Neural cell (in vitro differentiated cells): ENCODE data around the gene ZNF615. TPM values are rescaled to one million over a fixed set of nuclear protein-coding genes. Genes with fewer than 3 reads are reported as not detected.
A peak's percentile ranks its signal among the peaks of the same experiment; 100 is the strongest.
"Not testable (repeated sequence)": the region's sequence is repeated elsewhere in the genome, so short reads cannot be mapped to it uniquely, and the experiment has no call there.

ENCODE experiments used
- H2AFZ ChIP-seq: fragments of 200-600, 300-800 bp; sonication (generic), shearing (Covaris generic); 2 replicates; pipeline ENCODE4 v1.6.0; 2014; ENCODE audit warnings: low read depth, mild to moderate bottlenecking, antibody characterized with exemption, low read length, moderate library complexity
- H3F3A ChIP-seq: fragments of 200-600 bp; shearing (Covaris generic); 2 replicates; pipeline ENCODE4 v1.6.1; 2016; ENCODE audit warnings: mild to moderate bottlenecking, moderate library complexity, mixed read lengths, antibody characterized with exemption, low read length; ENCODE audit not compliant: insufficient read depth, poor library complexity, severe bottlenecking
- H3K27ac ChIP-seq: fragments of 200-600, 300-800 bp; sonication (generic), shearing (Covaris generic); 2 replicates; pipeline ENCODE4 v1.5.1; 2014; ENCODE audit warnings: mild to moderate bottlenecking, low read length, moderate library complexity
- H3K27me3 ChIP-seq: fragments of 300-800, 200-600 bp; sonication (generic), shearing (Covaris generic); 2 replicates; pipeline ENCODE4 v1.6.0; 2014; ENCODE audit warnings: mild to moderate bottlenecking, low read depth, low read length, moderate library complexity; ENCODE audit not compliant: insufficient read depth
- H3K36me3 ChIP-seq: fragments of 300-800, 200-600 bp; sonication (generic), shearing (Covaris generic); 2 replicates; pipeline ENCODE4 v1.5.1; 2014; ENCODE audit warnings: mild to moderate bottlenecking, antibody characterized with exemption, low read length, moderate library complexity; ENCODE audit not compliant: insufficient read depth
- H3K4me2 ChIP-seq: fragments of 300-800, 200-600 bp; sonication (generic), shearing (Covaris generic); 2 replicates; pipeline ENCODE4 v1.6.0; 2014; ENCODE audit warnings: mild to moderate bottlenecking, low read length
- H3K4me3 ChIP-seq: fragments of 300-800, 200-600 bp; sonication (generic), shearing (Covaris generic); 2 replicates; pipeline ENCODE4 v1.5.1; 2014; ENCODE audit warnings: mild to moderate bottlenecking, low read length, moderate library complexity
- H3K79me2 ChIP-seq: fragments of 200-600 bp; shearing (Covaris generic); replicated peaks from 2 replicates; pipeline ENCODE4 v1.6.0; 2014; ENCODE audit warnings: mild to moderate bottlenecking, low read length, moderate library complexity; ENCODE audit not compliant: insufficient read depth
- H3K9ac ChIP-seq: fragments of 300-800, 200-600 bp; sonication (generic), shearing (Covaris generic); 2 replicates; pipeline ENCODE4 v1.6.1; 2016; ENCODE audit warnings: mild to moderate bottlenecking, low read length, mixed read lengths
- H3K9me2 ChIP-seq: fragments of 200-600 bp; shearing (Covaris generic); 2 replicates; pipeline ENCODE4 v1.6.1; 2016; ENCODE audit warnings: mild to moderate bottlenecking, low read length, mixed read lengths; ENCODE audit not compliant: insufficient read depth
- H3K9me3 ChIP-seq: fragments of 200-600, 300-800 bp; sonication (generic), shearing (Covaris generic); 2 replicates; pipeline ENCODE4 v1.6.1; 2016; ENCODE audit warnings: mild to moderate bottlenecking, mixed run types, low read length, moderate library complexity, mixed read lengths
- H4K20me1 ChIP-seq: fragments of 200-600 bp; shearing (Covaris generic); 2 replicates; pipeline ENCODE4 v1.6.1; 2016; ENCODE audit warnings: mild to moderate bottlenecking, mixed run types; ENCODE audit not compliant: insufficient read depth
- EP300 ChIP-seq: fragments of 450-650 bp; conservative IDR thresholded peaks from 2 replicates; pipeline ENCODE4 v1.6.1; 2014; ENCODE audit warnings: antibody characterized with exemption, mild to moderate bottlenecking, moderate library complexity; ENCODE audit not compliant: poor library complexity, severe bottlenecking
- EZH2 ChIP-seq: fragments of 200-600, 300-800 bp; shearing (Covaris generic), sonication (generic); IDR thresholded peaks from 2 replicates; pipeline ENCODE4 v1.6.1; 2014; ENCODE audit warnings: antibody characterized with exemption, low read length, borderline replicate concordance, mild to moderate bottlenecking; ENCODE audit not compliant: insufficient read depth, poor library complexity, severe bottlenecking
- MXI1 ChIP-seq: fragments of 450-650 bp; conservative IDR thresholded peaks from 2 replicates; pipeline ENCODE4 v1.6.1; 2014; ENCODE audit warnings: antibody characterized with exemption, mild to moderate bottlenecking; ENCODE audit not compliant: poor library complexity, severe bottlenecking
- POLR2AphosphoS5 ChIP-seq: IDR thresholded peaks from 2 replicates; pipeline ENCODE4 v1.6.1; 2012
- RAD21 ChIP-seq: fragments of 450-650 bp; conservative IDR thresholded peaks from 2 replicates; pipeline ENCODE4 v1.6.1; 2014; ENCODE audit warnings: antibody characterized with exemption, mild to moderate bottlenecking, moderate library complexity
- SMC3 ChIP-seq: fragments of 450-650 bp; conservative IDR thresholded peaks from 2 replicates; pipeline ENCODE4 v1.6.1; 2014; ENCODE audit warnings: antibody characterized with exemption, mild to moderate bottlenecking, moderate library complexity; ENCODE audit not compliant: poor library complexity
- TAF1 ChIP-seq: IDR thresholded peaks from 2 replicates; pipeline ENCODE4 v1.6.1; 2012; ENCODE audit warnings: low read depth
- polyA plus RNA-seq: library from polyadenylated mRNA; depleted of rRNA; stranded (reverse); fragments of >200 nt; gene quantifications from 2 replicates; pipeline ENCODE4 v1.2.3, GENCODE V29; 2014
- TF ChIP-seq, protein P1 (sequence below): IDR thresholded peaks from 2 replicates; pipeline ENCODE4 v1.6.1; 2012; ENCODE audit warnings: borderline replicate concordance
- TF ChIP-seq, protein P2 (sequence below): fragments of 450-650 bp; IDR thresholded peaks from 2 replicates; pipeline ENCODE4 v1.5.1; 2014; ENCODE audit warnings: antibody characterized with exemption, mild to moderate bottlenecking, moderate library complexity; ENCODE audit not compliant: poor library complexity, severe bottlenecking

The ZNF615 gene
- polyA plus RNA-seq, 1 donor from 2014 or later = 16.3 TPM

DNA sequence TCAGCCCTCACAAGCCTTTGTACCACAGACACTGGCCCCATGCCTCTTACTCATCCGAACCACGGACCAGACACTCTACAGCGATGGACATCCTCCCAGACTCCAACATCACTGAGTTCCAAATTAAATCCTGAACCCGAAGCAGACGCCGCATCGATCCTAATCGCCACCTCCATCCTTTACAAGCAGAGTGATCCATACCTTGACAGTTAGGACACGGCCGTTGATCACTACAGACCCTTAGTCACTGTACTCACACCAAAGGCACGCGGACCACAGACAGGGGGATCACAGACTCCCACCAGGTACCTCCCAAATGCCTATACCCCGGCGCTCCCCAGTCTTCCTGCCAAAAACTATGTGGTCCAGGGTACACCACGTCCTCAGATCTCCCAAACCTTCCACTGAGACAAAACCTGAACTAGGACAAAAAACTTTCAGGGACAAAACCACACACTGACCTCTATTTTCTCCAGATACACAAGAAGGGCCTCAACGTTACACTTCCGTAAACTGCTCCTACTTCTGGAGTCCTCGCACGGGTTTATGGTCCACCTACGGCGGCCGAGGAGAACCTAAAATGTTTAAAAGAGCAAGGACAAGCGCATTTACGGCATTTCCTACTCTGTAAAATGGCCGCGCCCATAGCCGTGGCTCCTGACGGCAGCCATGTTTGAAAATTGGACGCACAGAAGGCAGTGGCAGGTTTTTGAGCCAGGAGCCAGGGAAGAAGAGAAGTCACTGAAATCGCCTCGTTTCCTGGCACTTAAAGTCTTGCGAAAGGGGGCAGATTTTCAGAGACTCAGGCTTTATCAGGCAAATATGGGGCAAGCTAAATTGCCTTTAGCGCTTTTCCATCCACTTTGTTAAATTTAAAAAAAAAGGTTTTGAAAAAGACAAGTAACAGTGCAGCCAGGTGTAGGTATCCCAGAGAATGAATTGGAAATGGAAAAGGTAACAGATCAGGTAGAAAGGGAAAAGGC, 21.4 kb downstream of the ZNF615 start, which contains the start of gene ZNF350:
TSS of gene ZNF350 (minus strand) at position 532 of the 983 bp plus-strand sequence. CDS start 12,480 bp downstream, outside the sequence.
- peak within 1 kb of the TSS; percentile 75 for H3K9ac ChIP-seq
- peak; percentile 42 for TF ChIP-seq POLR2AphosphoS5
- TF ChIP-seq SMC3 = peak; percentile 36
- no peak for TF ChIP-seq TAF1
- TF ChIP-seq, protein P1, sequence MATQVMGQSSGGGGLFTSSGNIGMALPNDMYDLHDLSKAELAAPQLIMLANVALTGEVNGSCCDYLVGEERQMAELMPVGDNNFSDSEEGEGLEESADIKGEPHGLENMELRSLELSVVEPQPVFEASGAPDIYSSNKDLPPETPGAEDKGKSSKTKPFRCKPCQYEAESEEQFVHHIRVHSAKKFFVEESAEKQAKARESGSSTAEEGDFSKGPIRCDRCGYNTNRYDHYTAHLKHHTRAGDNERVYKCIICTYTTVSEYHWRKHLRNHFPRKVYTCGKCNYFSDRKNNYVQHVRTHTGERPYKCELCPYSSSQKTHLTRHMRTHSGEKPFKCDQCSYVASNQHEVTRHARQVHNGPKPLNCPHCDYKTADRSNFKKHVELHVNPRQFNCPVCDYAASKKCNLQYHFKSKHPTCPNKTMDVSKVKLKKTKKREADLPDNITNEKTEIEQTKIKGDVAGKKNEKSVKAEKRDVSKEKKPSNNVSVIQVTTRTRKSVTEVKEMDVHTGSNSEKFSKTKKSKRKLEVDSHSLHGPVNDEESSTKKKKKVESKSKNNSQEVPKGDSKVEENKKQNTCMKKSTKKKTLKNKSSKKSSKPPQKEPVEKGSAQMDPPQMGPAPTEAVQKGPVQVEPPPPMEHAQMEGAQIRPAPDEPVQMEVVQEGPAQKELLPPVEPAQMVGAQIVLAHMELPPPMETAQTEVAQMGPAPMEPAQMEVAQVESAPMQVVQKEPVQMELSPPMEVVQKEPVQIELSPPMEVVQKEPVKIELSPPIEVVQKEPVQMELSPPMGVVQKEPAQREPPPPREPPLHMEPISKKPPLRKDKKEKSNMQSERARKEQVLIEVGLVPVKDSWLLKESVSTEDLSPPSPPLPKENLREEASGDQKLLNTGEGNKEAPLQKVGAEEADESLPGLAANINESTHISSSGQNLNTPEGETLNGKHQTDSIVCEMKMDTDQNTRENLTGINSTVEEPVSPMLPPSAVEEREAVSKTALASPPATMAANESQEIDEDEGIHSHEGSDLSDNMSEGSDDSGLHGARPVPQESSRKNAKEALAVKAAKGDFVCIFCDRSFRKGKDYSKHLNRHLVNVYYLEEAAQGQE = no peak
- no peak for TF ChIP-seq EP300
- TF ChIP-seq EZH2 = no peak
- TF ChIP-seq MXI1 = peak; percentile 82
- peak; percentile 17 for TF ChIP-seq RAD21
- TF ChIP-seq, protein P2, sequence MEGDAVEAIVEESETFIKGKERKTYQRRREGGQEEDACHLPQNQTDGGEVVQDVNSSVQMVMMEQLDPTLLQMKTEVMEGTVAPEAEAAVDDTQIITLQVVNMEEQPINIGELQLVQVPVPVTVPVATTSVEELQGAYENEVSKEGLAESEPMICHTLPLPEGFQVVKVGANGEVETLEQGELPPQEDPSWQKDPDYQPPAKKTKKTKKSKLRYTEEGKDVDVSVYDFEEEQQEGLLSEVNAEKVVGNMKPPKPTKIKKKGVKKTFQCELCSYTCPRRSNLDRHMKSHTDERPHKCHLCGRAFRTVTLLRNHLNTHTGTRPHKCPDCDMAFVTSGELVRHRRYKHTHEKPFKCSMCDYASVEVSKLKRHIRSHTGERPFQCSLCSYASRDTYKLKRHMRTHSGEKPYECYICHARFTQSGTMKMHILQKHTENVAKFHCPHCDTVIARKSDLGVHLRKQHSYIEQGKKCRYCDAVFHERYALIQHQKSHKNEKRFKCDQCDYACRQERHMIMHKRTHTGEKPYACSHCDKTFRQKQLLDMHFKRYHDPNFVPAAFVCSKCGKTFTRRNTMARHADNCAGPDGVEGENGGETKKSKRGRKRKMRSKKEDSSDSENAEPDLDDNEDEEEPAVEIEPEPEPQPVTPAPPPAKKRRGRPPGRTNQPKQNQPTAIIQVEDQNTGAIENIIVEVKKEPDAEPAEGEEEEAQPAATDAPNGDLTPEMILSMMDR = peak; percentile 30
- peaks cover 37% of the 10 kb centered on the region for H3K79me2 ChIP-seq
- peak within 1 kb of the TSS; percentile 89 for H2AFZ ChIP-seq
- H3K4me2 ChIP-seq = no peak within 1 kb of the TSS
- no peaks in the 10 kb centered on the region for H3K27me3 ChIP-seq
- H3K9me2 ChIP-seq = no peaks in the 10 kb centered on the region
- peaks cover 6% of the 10 kb centered on the region for H3K36me3 ChIP-seq
- H3K4me3 ChIP-seq = peak within 1 kb of the TSS; percentile 85
- H4K20me1 ChIP-seq = no peaks in the 10 kb centered on the region
- H3K27ac ChIP-seq = peak within 1 kb of the TSS; percentile 34
- H3K9me3 ChIP-seq = peaks cover 10% of the 10 kb centered on the region
- no peaks in the 10 kb centered on the region for H3F3A ChIP-seq

DNA sequence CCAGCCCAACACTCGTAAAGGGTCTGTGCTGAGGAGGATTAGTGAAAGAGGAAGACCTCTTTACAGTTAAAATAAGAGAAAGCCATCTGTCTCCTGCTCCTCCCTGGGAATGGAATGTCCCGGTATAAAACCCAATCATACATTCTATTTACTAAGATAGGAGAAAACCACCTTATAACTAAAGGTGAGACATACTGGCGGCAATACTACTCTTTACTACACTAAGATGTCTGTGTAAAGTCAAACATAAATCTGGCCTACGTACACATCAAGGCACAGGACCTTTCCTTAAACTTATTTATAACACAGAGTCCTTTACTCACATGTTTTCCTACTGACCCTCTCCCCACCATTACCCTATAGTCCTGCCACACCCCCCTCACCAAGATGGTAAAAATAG, 24.6 kb downstream of the ZNF615 start:
- no peak overlapping the region for H2AFZ ChIP-seq
- H3K27me3 ChIP-seq = no peaks in the 10 kb centered on the region
- H3K4me3 ChIP-seq = no peak overlapping the region
- TF ChIP-seq, protein P2 = no peak
- TF ChIP-seq RAD21 (no peak), EP300 (no peak), EZH2 (no peak), SMC3 (no peak), TAF1 (no peak), POLR2AphosphoS5 (no peak)
- no peak overlapping the region for H3K9ac ChIP-seq
- peaks cover 45% of the 10 kb centered on the region for H3K79me2 ChIP-seq
- no peak overlapping the region for H3K4me2 ChIP-seq
- no peaks in the 10 kb centered on the region for H3K9me2 ChIP-seq
- no peak overlapping the region for H3K27ac ChIP-seq
- peaks cover 9% of the 10 kb centered on the region for H3K9me3 ChIP-seq
- H4K20me1 ChIP-seq = no peaks in the 10 kb centered on the region
- no peaks in the 10 kb centered on the region for H3K36me3 ChIP-seq
- no peaks in the 10 kb centered on the region for H3F3A ChIP-seq

DNA sequence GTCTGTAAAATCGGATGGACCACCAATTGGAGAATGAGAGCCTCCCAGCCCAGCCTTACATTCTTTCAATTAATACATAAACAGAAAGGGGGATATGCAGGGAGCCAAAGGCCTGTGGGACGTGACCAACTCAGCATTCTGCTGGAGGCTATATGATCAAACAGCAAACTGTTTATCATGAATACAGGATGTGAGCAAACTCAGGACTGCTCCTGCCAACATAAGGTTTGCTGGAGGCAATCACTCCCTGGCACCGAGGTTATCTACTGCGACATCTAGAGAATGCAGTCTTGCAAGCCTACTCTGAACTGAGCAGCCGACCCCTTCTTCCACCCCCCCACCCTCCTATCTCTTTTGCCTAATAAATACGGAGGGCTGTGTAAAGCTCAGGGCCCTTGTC, 27.1 kb downstream of the ZNF615 start:
- H3F3A ChIP-seq, H2AFZ ChIP-seq, H3K27me3 ChIP-seq, H3K36me3 ChIP-seq, H3K4me2 ChIP-seq, H3K27ac ChIP-seq, H3K4me3 ChIP-seq, H4K20me1 ChIP-seq, H3K9ac ChIP-seq, H3K9me2 ChIP-seq: not testable (repeated sequence)
- Histone ChIP-seq H3K9me3 (peaks cover 12% of the 10 kb centered on the region), H3K79me2 (peaks cover 38% of the 10 kb centered on the region)
